Testis (tissue), 2 donors: ENCODE results near the gene DHRS7B.

Source experiments
- CTCF ChIP-seq, 3 experiments: fragments of 450-650 bp in 2 of 3; fragments of 200-600 bp in 1 of 3; sonication (generic) in 1 of 3; IDR thresholded peaks; one replicate each; pipeline ENCODE4 v1.5.1; 2016 to 2019; ENCODE audit warnings: antibody characterized with exemption in 3 of 3, mild to moderate bottlenecking in 2 of 3, moderate library complexity in 1 of 3
- POLR2A ChIP-seq: fragments of 450-650 bp; IDR thresholded peaks from one replicate; pipeline ENCODE4 v1.6.1; 2017; ENCODE audit warnings: antibody characterized with exemption, mild to moderate bottlenecking, moderate library complexity

- TF ChIP-seq POLR2A: no peak
- TF ChIP-seq CTCF (IDR thresholded peaks at IDR 0.05): no peak
Observed at GRCh38 chr17:21131137-21131536, 4.4 kb downstream of the DHRS7B start.
